B cell (primary cell): ENCODE results near the gene FOXQ1. TPM values are rescaled to one million over a fixed set of nuclear protein-coding genes. Genes with fewer than 3 reads are reported as not detected.

ENCODE experiments used
- ATAC-seq: fragments of 200-7000 bp; cut with Tn5 transposase; one replicate; pipeline ENCODE4 v1.10.0; 2021; ENCODE audit warnings: low read depth, mild to moderate bottlenecking, moderate number of reproducible peaks, moderate library complexity
- CTCF ChIA-PET: fragments of 350-600 bp; sonication (Branson Sonifier 250); formaldehyde crosslinking; loops from one replicate; lab custom pipeline; 2021; ENCODE audit warnings: antibody characterized with exemption, inconsistent platforms; lab: Charles Lee
- POLR2A ChIA-PET: fragments of 350-600 bp; sonication (Branson Sonifier 250); formaldehyde crosslinking; loops from one replicate; lab custom pipeline; 2021; ENCODE audit warnings: antibody characterized with exemption; lab: Charles Lee
- DNase-seq: peaks from one replicate; pipeline ENCODE4 v3.0.0; 2013
- H2AFZ ChIP-seq: 2 replicates; pipeline ENCODE4 v1.6.1; 2012; ENCODE audit warnings: mild to moderate bottlenecking, low read depth, low read length; ENCODE audit not compliant: insufficient read depth, poor library complexity, severe bottlenecking
- H3K27ac ChIP-seq, 2 donors: 1 replicate in 1 of 2; 2 replicates in 1 of 2; pipeline ENCODE4 v1.5.1; 2012 to 2013; ENCODE audit warnings: low read length in 2 of 2, mild to moderate bottlenecking in 2 of 2, moderate library complexity in 1 of 2
- H3K27me3 ChIP-seq, 4 experiments: fragments of 200-600 bp in 1 of 4; sonication (generic) in 1 of 4; replicated peaks in 1 of 4; 1 replicate in 2 of 4; 2 replicates in 2 of 4; pipeline versions ENCODE4 v1.6.1 to v1.7.0; 2013 to 2016; ENCODE audit warnings: low read length in 3 of 4, mild to moderate bottlenecking in 2 of 4, mixed read lengths in 1 of 4, moderate library complexity in 1 of 4; ENCODE audit not compliant: insufficient read depth in 4 of 4, control insufficient read depth in 3 of 4; ENCODE audit errors: control extremely low read depth in 1 of 4
- H3K36me3 ChIP-seq, 2 experiments: replicated peaks in 1 of 2; 1 replicate in 1 of 2; 2 replicates in 1 of 2; pipeline versions ENCODE4 v1.6.1 to v1.7.1; 2013; ENCODE audit warnings: low read length in 1 of 2; ENCODE audit not compliant: insufficient read depth in 2 of 2, control insufficient read depth in 1 of 2; ENCODE audit errors: control extremely low read depth in 1 of 2, extremely low read depth in 1 of 2
- H3K4me1 ChIP-seq, 2 donors: fragments of 200-600 bp in 1 of 2; sonication (generic) in 1 of 2; 1 replicate in 1 of 2; 2 replicates in 1 of 2; pipeline versions ENCODE4 v1.5.1 to v1.6.1; 2013 to 2017; ENCODE audit warnings: low read length in 2 of 2; ENCODE audit not compliant: control insufficient read depth in 2 of 2, insufficient read depth in 2 of 2
- H3K4me2 ChIP-seq: replicated peaks from 2 replicates; pipeline ENCODE3; 2012; ENCODE audit warnings: mild to moderate bottlenecking, low read depth, low read length; ENCODE audit not compliant: poor library complexity, severe bottlenecking
- H3K4me3 ChIP-seq, 5 experiments: fragments of 200-600 bp in 1 of 5; sonication (generic) in 1 of 5; 1 replicate in 3 of 5; 2 replicates in 2 of 5; pipeline versions ENCODE4 v1.5.1 to v1.7.0; 2011 to 2016; ENCODE audit warnings: low read length in 4 of 5, mild to moderate bottlenecking in 4 of 5, low read depth in 2 of 5, control low read depth in 1 of 5, moderate library complexity in 1 of 5; ENCODE audit not compliant: insufficient read depth in 1 of 5; ENCODE audit errors: control extremely low read depth in 1 of 5, extremely low read depth in 1 of 5
- H3K79me2 ChIP-seq: fragments of 200-600 bp; sonication (generic); one replicate; pipeline ENCODE4 v1.6.0; 2016; ENCODE audit warnings: low read length; ENCODE audit not compliant: control insufficient read depth, insufficient read depth
- H3K9ac ChIP-seq: fragments of 200-600 bp; sonication (generic); 2 replicates; pipeline ENCODE4 v1.6.1; 2017; ENCODE audit warnings: mild to moderate bottlenecking, low read length, moderate library complexity
- H3K9me3 ChIP-seq, 3 donors: one replicate each; pipeline versions ENCODE4 v1.6.1 to v1.7.1; 2013; ENCODE audit warnings: low read length in 2 of 3; ENCODE audit not compliant: control insufficient read depth in 2 of 3, insufficient read depth in 1 of 3; ENCODE audit errors: control extremely low read depth in 1 of 3
- H4K20me1 ChIP-seq: 2 replicates; pipeline ENCODE4 v1.6.0; 2012; ENCODE audit warnings: mild to moderate bottlenecking, low read length; ENCODE audit not compliant: insufficient read depth, control insufficient read depth, poor library complexity, severe bottlenecking
- H3K27ac Mint-ChIP-seq: one replicate; pipeline ENCODE4 v1.8.0; 2021; ENCODE audit warnings: mixed read lengths
- H3K27me3 Mint-ChIP-seq: one replicate; pipeline ENCODE4 v1.8.0; 2021; ENCODE audit warnings: mixed read lengths
- H3K4me1 Mint-ChIP-seq: one replicate; pipeline ENCODE4 v1.8.0; 2021; ENCODE audit warnings: mixed read lengths
- H3K4me3 Mint-ChIP-seq: one replicate; pipeline ENCODE4 v1.8.0; 2021; ENCODE audit warnings: mixed read lengths
- H3K9me3 Mint-ChIP-seq: one replicate; pipeline ENCODE4 v1.8.0; 2022; ENCODE audit warnings: mixed read lengths; ENCODE audit not compliant: insufficient read depth
- EZH2 ChIP-seq: IDR thresholded peaks from 2 replicates; pipeline ENCODE4 v1.6.1; 2012; ENCODE audit warnings: borderline replicate concordance, low read depth, mild to moderate bottlenecking, moderate library complexity, low read length; ENCODE audit not compliant: insufficient read depth, poor library complexity, severe bottlenecking
- WGBS: methylation state at CpG from one replicate; pipeline ENCODE4 v1.1.5; 2013; ENCODE audit warnings: missing lambda C conversion rate; ENCODE audit not compliant: insufficient coverage; 5-methylcytosine and 5-hydroxymethylcytosine counted together
- intact Hi-C: fragments of 100-400 bp; cut with micrococcal nuclease; formaldehyde crosslinking; loops from one replicate; pipeline ENCODE4 v1.10.0; 2022
- polyA plus RNA-seq: library from polyadenylated mRNA; depleted of rRNA; stranded (reverse); fragments of >200 nt; gene quantifications from 2 replicates; pipeline ENCODE4 v1.2.3, GENCODE V29; 2012
- total RNA-seq, 2 donors: library from RNA; stranded (reverse); fragments of 120-200 nt in 1 of 2; gene quantifications; 1 replicate in 1 of 2; 2 replicates in 1 of 2; pipeline versions ENCODE4 v1.2.3 to v1.2.4, GENCODE V29; 2013 to 2022
- TF ChIP-seq, protein P1 (sequence below): fragments of 200-600 bp; IDR thresholded peaks from one replicate; pipeline ENCODE4 v1.8.0; 2022; ENCODE audit warnings: antibody characterized with exemption, mild to moderate bottlenecking

The FOXQ1 gene
- total and polyA plus RNA-seq, 2 donors (not counting 1 experiment from before 2014, with no cell fraction given) = not detected

DNA sequence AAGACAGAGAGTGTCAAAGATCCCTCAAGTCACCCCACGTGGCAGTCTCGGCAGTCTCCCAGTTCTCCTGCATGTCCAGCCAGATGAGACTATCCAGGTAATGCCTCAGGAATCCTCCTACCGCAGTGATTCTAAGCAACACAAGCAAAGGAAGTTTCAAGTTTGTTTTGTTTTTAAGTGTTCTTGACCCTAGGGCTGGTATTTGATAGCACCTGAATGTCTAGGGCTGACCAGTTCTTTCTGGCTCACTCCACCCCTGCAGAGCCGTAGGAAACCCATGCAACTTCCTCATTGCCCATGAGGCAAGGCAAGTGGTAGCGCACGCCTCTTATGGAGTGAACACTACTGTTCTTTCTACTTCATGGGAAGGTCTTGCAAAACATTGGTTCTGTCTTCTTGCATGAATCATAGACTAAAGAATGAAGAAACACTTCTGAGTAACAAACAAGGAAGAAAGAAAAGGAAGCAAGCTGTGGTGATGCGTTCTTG is 24.8 kb upstream of the FOXQ1 start:
- Mint-ChIP-seq H3K4me1 (no peaks in the 10 kb centered on the region), H3K27ac (no peak overlapping the region), H3K9me3 (no peaks in the 10 kb centered on the region), H3K4me3 (no peak overlapping the region), H3K27me3 (peaks cover 29% of the 10 kb centered on the region)
- intact Hi-C loops = no loop called here
- Histone ChIP-seq H3K79me2 (no peaks in the 10 kb centered on the region), H3K27me3 (peaks cover 0 to 11% (median 0%) of the 10 kb centered on the region in 4 experiments), H3K27ac (no peak overlapping the region), H3K36me3 (no peaks in the 10 kb centered on the region), H3K9ac (no peak overlapping the region), H3K4me2 (no peak overlapping the region), H3K9me3 (no peaks in the 10 kb centered on the region), H2AFZ (no peak overlapping the region), H3K4me1 (no peaks in the 10 kb centered on the region), H3K4me3 (no peak overlapping the region), H4K20me1 (no peaks in the 10 kb centered on the region)
- DNase-seq = no peak
- TF ChIP-seq, protein P1, sequence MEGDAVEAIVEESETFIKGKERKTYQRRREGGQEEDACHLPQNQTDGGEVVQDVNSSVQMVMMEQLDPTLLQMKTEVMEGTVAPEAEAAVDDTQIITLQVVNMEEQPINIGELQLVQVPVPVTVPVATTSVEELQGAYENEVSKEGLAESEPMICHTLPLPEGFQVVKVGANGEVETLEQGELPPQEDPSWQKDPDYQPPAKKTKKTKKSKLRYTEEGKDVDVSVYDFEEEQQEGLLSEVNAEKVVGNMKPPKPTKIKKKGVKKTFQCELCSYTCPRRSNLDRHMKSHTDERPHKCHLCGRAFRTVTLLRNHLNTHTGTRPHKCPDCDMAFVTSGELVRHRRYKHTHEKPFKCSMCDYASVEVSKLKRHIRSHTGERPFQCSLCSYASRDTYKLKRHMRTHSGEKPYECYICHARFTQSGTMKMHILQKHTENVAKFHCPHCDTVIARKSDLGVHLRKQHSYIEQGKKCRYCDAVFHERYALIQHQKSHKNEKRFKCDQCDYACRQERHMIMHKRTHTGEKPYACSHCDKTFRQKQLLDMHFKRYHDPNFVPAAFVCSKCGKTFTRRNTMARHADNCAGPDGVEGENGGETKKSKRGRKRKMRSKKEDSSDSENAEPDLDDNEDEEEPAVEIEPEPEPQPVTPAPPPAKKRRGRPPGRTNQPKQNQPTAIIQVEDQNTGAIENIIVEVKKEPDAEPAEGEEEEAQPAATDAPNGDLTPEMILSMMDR = no peak
- no peak for TF ChIP-seq EZH2
- ChIA-PET CTCF (no interaction called here), POLR2A (no interaction called here)
- 78% methylated on average over 1 of the region's 7 CpGs for WGBS
- ATAC-seq = no peak

DNA sequence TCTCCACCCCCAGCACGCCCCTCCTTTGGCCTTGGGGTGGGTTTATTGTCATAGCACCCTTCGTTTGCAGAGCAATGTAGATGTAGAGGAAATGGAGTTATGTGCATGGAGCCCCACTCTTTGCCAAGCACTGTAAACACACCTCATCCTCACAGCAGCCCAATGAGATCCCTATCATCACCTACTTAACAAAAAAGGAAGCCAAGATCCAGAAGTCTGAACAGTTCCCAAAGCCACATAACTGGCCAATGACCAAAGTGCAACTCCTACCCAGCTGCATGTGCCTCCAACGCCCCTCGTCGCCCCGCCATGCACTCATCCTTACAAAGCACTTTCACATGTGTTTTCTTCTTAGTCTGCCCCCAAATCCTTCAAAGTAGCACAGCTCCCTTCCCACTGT is 21.8 kb upstream of the FOXQ1 start:
- Histone ChIP-seq H3K4me1 (no peaks in the 10 kb centered on the region), H3K36me3 (no peaks in the 10 kb centered on the region), H3K27ac (no peak overlapping the region), H3K79me2 (no peaks in the 10 kb centered on the region), H4K20me1 (no peaks in the 10 kb centered on the region), H3K4me3 (no peak overlapping the region), H3K4me2 (no peak overlapping the region), H2AFZ (no peak overlapping the region), H3K9me3 (no peaks in the 10 kb centered on the region), H3K9ac (no peak overlapping the region), H3K27me3 (peaks cover 0 to 11% (median 3%) of the 10 kb centered on the region in 4 experiments)
- H3K27ac Mint-ChIP-seq = no peak overlapping the region
- H3K27me3 Mint-ChIP-seq = peaks cover 31% of the 10 kb centered on the region
- no peak overlapping the region for H3K4me3 Mint-ChIP-seq
- CTCF ChIA-PET = interaction anchor here (0.5 kb wide), 1 partner anchor 313 kb away, joined by 3 read pairs; no protein-coding TSS in a partner anchor
- WGBS = 100% methylated on average over 2 of the region's 6 CpGs
- ATAC-seq (no peak), DNase-seq (no peak)
- no peak for TF ChIP-seq EZH2
- intact Hi-C loops = no loop called here
- no peaks in the 10 kb centered on the region for H3K4me1 Mint-ChIP-seq
- peaks cover 4% of the 10 kb centered on the region for H3K9me3 Mint-ChIP-seq
- POLR2A ChIA-PET = no interaction called here
